SK-N-SH (cell line): ENCODE measurements around the gene NMNAT2.

Experiments used
- EP300 ChIP-seq, 2 experiments: IDR thresholded peaks; 2 replicates each; pipeline versions ENCODE4 v1.4.0 to v1.6.1; 2012; ENCODE audit warnings: borderline replicate concordance in 1 of 2, low read depth in 1 of 2, low read length in 1 of 2
- FOSL2 ChIP-seq: IDR thresholded peaks from 2 replicates; pipeline ENCODE4 v1.4.0; 2012; ENCODE audit warnings: low read depth, mild to moderate bottlenecking, moderate library complexity, borderline replicate concordance
- JUND ChIP-seq: IDR thresholded peaks from 2 replicates; pipeline ENCODE4 v1.4.0; 2012
- POLR2AphosphoS5 ChIP-seq: IDR thresholded peaks from 2 replicates; pipeline ENCODE4 v1.6.1; 2012; ENCODE audit warnings: low read depth, low read length
- RCOR1 ChIP-seq: fragments of 150-350 bp; IDR thresholded peaks from 2 replicates; pipeline ENCODE4 v1.6.1; 2017; ENCODE audit warnings: antibody characterized with exemption, low read length
- SMC3 ChIP-seq: IDR thresholded peaks from 2 replicates; pipeline ENCODE4 v1.6.1; 2012; ENCODE audit warnings: low read depth, low read length, improper control_type of control experiment
- TEAD4 ChIP-seq: IDR thresholded peaks from 2 replicates; pipeline ENCODE4 v1.4.0; 2012; ENCODE audit warnings: mild to moderate bottlenecking, borderline replicate concordance; ENCODE audit not compliant: insufficient read depth
- TF ChIP-seq, protein P1 (sequence below): IDR thresholded peaks from 2 replicates; pipeline ENCODE4 v1.4.0; 2012; ENCODE audit warnings: low read depth
- TF ChIP-seq, protein P2 (sequence below): fragments of 200-600 bp; sonication (generic); IDR thresholded peaks from 2 replicates; pipeline ENCODE4 v1.6.1; 2017; ENCODE audit warnings: antibody characterized with exemption, mild to moderate bottlenecking, moderate library complexity

DNA sequence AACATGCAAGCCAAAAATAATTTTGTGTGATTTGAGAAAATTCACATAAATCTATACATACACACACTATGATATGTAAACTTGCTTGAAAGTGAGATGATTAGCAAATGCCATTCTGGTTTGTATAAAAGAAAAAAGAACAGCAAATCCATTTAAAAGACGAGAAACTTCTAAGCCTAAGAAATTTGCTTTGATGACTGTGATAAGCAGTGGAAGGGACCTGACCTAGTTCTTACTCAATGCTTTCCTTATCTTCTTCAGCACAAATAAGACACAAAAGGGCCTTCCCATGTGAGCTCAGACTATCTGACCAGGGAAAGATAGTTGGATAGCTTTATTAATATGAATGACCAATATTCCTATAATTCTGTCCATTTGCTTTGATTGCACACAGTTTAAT lies 25.3 kb upstream of the NMNAT2 start:
- TF ChIP-seq FOSL2 (no peak), SMC3 (no peak), TEAD4 (no peak), POLR2AphosphoS5 (no peak), JUND (no peak), EP300 (IDR thresholded peaks at IDR 0.05; ENCODE audit: borderline replicate concordance in 1 of 2, low read depth in 1 of 2, low read length in 1 of 2) (no peak), RCOR1 (no peak)
- TF ChIP-seq, protein P1, sequence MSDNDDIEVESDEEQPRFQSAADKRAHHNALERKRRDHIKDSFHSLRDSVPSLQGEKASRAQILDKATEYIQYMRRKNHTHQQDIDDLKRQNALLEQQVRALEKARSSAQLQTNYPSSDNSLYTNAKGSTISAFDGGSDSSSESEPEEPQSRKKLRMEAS = no peak
- TF ChIP-seq, protein P2, sequence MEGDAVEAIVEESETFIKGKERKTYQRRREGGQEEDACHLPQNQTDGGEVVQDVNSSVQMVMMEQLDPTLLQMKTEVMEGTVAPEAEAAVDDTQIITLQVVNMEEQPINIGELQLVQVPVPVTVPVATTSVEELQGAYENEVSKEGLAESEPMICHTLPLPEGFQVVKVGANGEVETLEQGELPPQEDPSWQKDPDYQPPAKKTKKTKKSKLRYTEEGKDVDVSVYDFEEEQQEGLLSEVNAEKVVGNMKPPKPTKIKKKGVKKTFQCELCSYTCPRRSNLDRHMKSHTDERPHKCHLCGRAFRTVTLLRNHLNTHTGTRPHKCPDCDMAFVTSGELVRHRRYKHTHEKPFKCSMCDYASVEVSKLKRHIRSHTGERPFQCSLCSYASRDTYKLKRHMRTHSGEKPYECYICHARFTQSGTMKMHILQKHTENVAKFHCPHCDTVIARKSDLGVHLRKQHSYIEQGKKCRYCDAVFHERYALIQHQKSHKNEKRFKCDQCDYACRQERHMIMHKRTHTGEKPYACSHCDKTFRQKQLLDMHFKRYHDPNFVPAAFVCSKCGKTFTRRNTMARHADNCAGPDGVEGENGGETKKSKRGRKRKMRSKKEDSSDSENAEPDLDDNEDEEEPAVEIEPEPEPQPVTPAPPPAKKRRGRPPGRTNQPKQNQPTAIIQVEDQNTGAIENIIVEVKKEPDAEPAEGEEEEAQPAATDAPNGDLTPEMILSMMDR = no peak
